OCI-LY7 (cell line): ENCODE results near the gene LAMA4. TPM values are rescaled to one million over a fixed set of nuclear protein-coding genes. Genes with fewer than 3 reads are reported as not detected.

Experiments
- BruUV-seq: library from RNA; stranded (reverse); fragments of 400-500 nt; replicated peaks from 2 replicates; lab custom pipeline; 2021; lab: Mats Ljungman, UMichigan
- CTCF ChIA-PET: fragments of 300-600 bp; sonication (Branson Sonifier 250); formaldehyde crosslinking; loops from one replicate; lab custom pipeline; 2022; ENCODE audit warnings: antibody characterized with exemption; ENCODE audit not compliant: unreplicated experiment; lab: Charles Lee
- POLR2A ChIA-PET: fragments of 300-600 bp; sonication (Branson Sonifier 250); formaldehyde crosslinking; loops from one replicate; lab custom pipeline; 2022; ENCODE audit warnings: antibody characterized with exemption; lab: Charles Lee
- DNase-seq: peaks from one replicate; pipeline ENCODE4 v3.0.0-alpha.2; 2015; ENCODE audit warnings: low spot score
- H2AFZ ChIP-seq: fragments of 200-600 bp; sonication (generic), shearing (Covaris generic); 2 replicates; pipeline ENCODE4 v1.6.1; 2014; ENCODE audit warnings: mild to moderate bottlenecking, antibody characterized with exemption, low read length, moderate library complexity
- H3K27ac ChIP-seq: fragments of 200-600 bp; sonication (generic); 2 replicates; pipeline ENCODE4 v1.5.1; 2014; ENCODE audit warnings: mixed run types, low read depth, mild to moderate bottlenecking, moderate library complexity, low read length, inconsistent platforms; ENCODE audit not compliant: poor library complexity, severe bottlenecking
- H3K36me3 ChIP-seq: fragments of 200-600 bp; sonication (generic); 2 replicates; pipeline ENCODE4 v1.6.1; 2014; ENCODE audit warnings: mild to moderate bottlenecking, antibody characterized with exemption, low read length, moderate library complexity, mixed read lengths; ENCODE audit not compliant: insufficient read depth
- H3K4me1 ChIP-seq: fragments of 200-600 bp; sonication (generic); 2 replicates; pipeline ENCODE4 v1.5.1; 2014; ENCODE audit warnings: mild to moderate bottlenecking, low read length; ENCODE audit not compliant: insufficient read depth, poor library complexity, severe bottlenecking
- H3K4me2 ChIP-seq: fragments of 200-600 bp; sonication (generic); 2 replicates; pipeline ENCODE4 v1.6.1; 2014; ENCODE audit warnings: mild to moderate bottlenecking, low read length
- H3K4me3 ChIP-seq: fragments of 200-600 bp; sonication (generic); 2 replicates; pipeline ENCODE4 v1.5.1; 2014; ENCODE audit warnings: mild to moderate bottlenecking, low read depth, low read length; ENCODE audit not compliant: poor library complexity, severe bottlenecking
- H3K79me2 ChIP-seq: fragments of 200-600 bp; sonication (generic); 2 replicates; pipeline ENCODE4 v1.6.1; 2016; ENCODE audit warnings: low read depth, mild to moderate bottlenecking, low read length, moderate library complexity, mixed read lengths; ENCODE audit not compliant: insufficient read depth
- H3K9me2 ChIP-seq: fragments of 200-600 bp; sonication (generic); 2 replicates; pipeline ENCODE4 v1.6.1; 2016; ENCODE audit warnings: mild to moderate bottlenecking, low read length, mixed read lengths; ENCODE audit not compliant: insufficient read depth
- H3K9me3 ChIP-seq: fragments of 200-600 bp; sonication (generic); 2 replicates; pipeline ENCODE4 v1.6.1; 2014; ENCODE audit warnings: mild to moderate bottlenecking, mixed run types, low read length, mixed read lengths
- H4K20me1 ChIP-seq: fragments of 200-600 bp; sonication (generic); 2 replicates; pipeline ENCODE4 v1.6.1; 2014; ENCODE audit warnings: mild to moderate bottlenecking, antibody characterized with exemption, low read length, moderate library complexity, mixed read lengths; ENCODE audit not compliant: insufficient read depth
- CTCF ChIP-seq: fragments of 200-600 bp; sonication (generic); conservative IDR thresholded peaks from 2 replicates; pipeline ENCODE4 v1.5.1; 2014; ENCODE audit warnings: mild to moderate bottlenecking, antibody characterized with exemption, low read length, moderate library complexity, mixed read lengths
- EZH2phosphoT487 ChIP-seq: fragments of 200-600 bp; sonication (generic); IDR thresholded peaks from 2 replicates; pipeline ENCODE4 v1.6.1; 2018; ENCODE audit warnings: low read depth, borderline replicate concordance, mild to moderate bottlenecking, mixed run types, antibody characterized with exemption, low read length, moderate library complexity, mixed read lengths
- intact Hi-C: fragments of 100-400 bp; cut with micrococcal nuclease; formaldehyde crosslinking; loops from one replicate; pipeline ENCODE4 v1.10.0; 2022; ENCODE audit not compliant: unreplicated experiment
- total RNA-seq, 2 experiments: library from RNA; depleted of rRNA in 1 of 2; stranded (reverse); fragments of >200 nt in 1 of 2; shearing (Covaris generic) in 1 of 2; gene quantifications; 2 replicates each; pipeline ENCODE4 v1.2.3, GENCODE V29; 2014 to 2022

The LAMA4 gene
- total RNA-seq, 2 experiments from 2014 or later: not detected

- Histone ChIP-seq H3K79me2 (no peaks in the 10 kb centered on the region), H3K36me3 (no peaks in the 10 kb centered on the region), H3K27ac (no peak overlapping the region), H3K4me1 (no peaks in the 10 kb centered on the region), H3K9me2 (no peaks in the 10 kb centered on the region), H3K4me2 (no peak overlapping the region), H3K4me3 (no peak overlapping the region), H3K9me3 (no peaks in the 10 kb centered on the region), H4K20me1 (no peaks in the 10 kb centered on the region), H2AFZ (no peak overlapping the region)
- ChIA-PET POLR2A (interaction anchor here (0.5 kb wide), 1 partner anchor 202 kb away, joined by 3 read pairs; no protein-coding TSS in a partner anchor), CTCF (no interaction called here)
- BruUV-seq: no TSS peak
- intact Hi-C loops: no loop called here
- no peak for TF ChIP-seq CTCF
- TF ChIP-seq EZH2phosphoT487: no peak
- no peak for DNase-seq
Measured at GRCh38 chr6:112160745-112161144, 93.6 kb downstream of the LAMA4 start.

DNA sequence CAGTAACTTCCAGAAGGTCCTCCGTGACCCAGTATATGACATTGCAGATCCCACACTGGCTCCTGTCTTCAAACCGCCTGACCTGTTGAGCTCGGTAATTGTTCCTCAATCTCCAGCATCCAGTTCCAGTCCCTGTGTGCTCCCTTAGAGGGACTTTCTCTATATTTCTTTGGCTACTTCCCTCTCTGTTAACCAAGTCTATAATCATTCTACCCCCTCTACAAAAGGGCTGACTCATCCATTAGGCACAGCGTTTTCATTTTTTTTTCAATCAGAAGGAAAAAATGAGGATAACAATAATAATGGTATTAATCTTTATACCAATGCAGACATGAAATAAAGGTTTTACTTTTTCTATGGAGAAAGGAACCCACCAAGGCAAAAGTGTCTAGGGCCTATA lies 97.7 kb downstream of the LAMA4 start:
- no peaks in the 10 kb centered on the region for H3K4me1 ChIP-seq
- H3K9me2 ChIP-seq: no peaks in the 10 kb centered on the region
- no peak overlapping the region for H3K4me3 ChIP-seq
- no peaks in the 10 kb centered on the region for H3K36me3 ChIP-seq
- no peak overlapping the region for H3K27ac ChIP-seq
- no peak overlapping the region for H2AFZ ChIP-seq
- no TSS peak for BruUV-seq
- no peak overlapping the region for H3K4me2 ChIP-seq
- ChIA-PET CTCF (no interaction called here), POLR2A (no interaction called here)
- DNase-seq: no peak
- intact Hi-C loops: no loop called here
- H4K20me1 ChIP-seq: no peaks in the 10 kb centered on the region
- no peaks in the 10 kb centered on the region for H3K79me2 ChIP-seq
- no peaks in the 10 kb centered on the region for H3K9me3 ChIP-seq
- no peak for TF ChIP-seq EZH2phosphoT487
- no peak for TF ChIP-seq CTCF

- H3K4me3 ChIP-seq: no peak overlapping the region
- H3K27ac ChIP-seq: no peak overlapping the region
- intact Hi-C loops: no loop called here
- H2AFZ ChIP-seq: no peak overlapping the region
- POLR2A ChIA-PET: no interaction called here
- no peak for DNase-seq
- no peak overlapping the region for H3K4me2 ChIP-seq
- CTCF ChIA-PET: no interaction called here
- H3K79me2 ChIP-seq: no peaks in the 10 kb centered on the region
- no peaks in the 10 kb centered on the region for H4K20me1 ChIP-seq
- H3K36me3 ChIP-seq: no peaks in the 10 kb centered on the region
- no peaks in the 10 kb centered on the region for H3K9me3 ChIP-seq
- BruUV-seq: no TSS peak
- TF ChIP-seq EZH2phosphoT487 (no peak), CTCF (no peak)
- H3K9me2 ChIP-seq: no peaks in the 10 kb centered on the region
- no peaks in the 10 kb centered on the region for H3K4me1 ChIP-seq
Measured at GRCh38 chr6:112155886-112156285, 98.5 kb downstream of the LAMA4 start.
